BLaER1 (cell line): ENCODE results near the gene ELMO1.

Experiments used
- H3K27ac ChIP-seq: shearing (Covaris generic); formaldehyde crosslinking; 2 replicates; pipeline ENCODE4 v1.8.1; 2022
- H3K27me3 ChIP-seq: shearing (Covaris generic); formaldehyde crosslinking; 2 replicates; pipeline ENCODE4 v1.8.1; 2022
- H3K36me3 ChIP-seq: shearing (Covaris generic); formaldehyde crosslinking; 2 replicates; pipeline ENCODE4 v1.8.1; 2022
- H3K4me1 ChIP-seq: shearing (Covaris generic); formaldehyde crosslinking; 2 replicates; pipeline ENCODE4 v1.8.1; 2022
- H3K4me2 ChIP-seq: shearing (Covaris generic); formaldehyde crosslinking; 2 replicates; pipeline ENCODE4 v1.8.1; 2022
- H3K4me3 ChIP-seq: shearing (Covaris generic); formaldehyde crosslinking; 2 replicates; pipeline ENCODE4 v1.8.1; 2022
- H3K9ac ChIP-seq: shearing (Covaris generic); formaldehyde crosslinking; 2 replicates; pipeline ENCODE4 v1.8.1; 2022
- H3K9me3 ChIP-seq: shearing (Covaris generic); formaldehyde crosslinking; 2 replicates; pipeline ENCODE4 v1.8.1; 2022
- H4K20me1 ChIP-seq: shearing (Covaris generic); formaldehyde crosslinking; 2 replicates; pipeline ENCODE4 v1.8.1; 2022
- Cebpa-rat ChIP-seq: shearing (Covaris generic); IDR thresholded peaks from 2 replicates; pipeline ENCODE4 v1.8.1; 2022

The ELMO1 gene

GRCh38 chr7:37425498-37425897, 23.2 kb downstream of the ELMO1 start:
- H3K27me3 ChIP-seq = no peaks in the 10 kb centered on the region
- H3K27ac ChIP-seq = no peak overlapping the region
- H3K4me3 ChIP-seq = no peak overlapping the region
- H3K9me3 ChIP-seq = no peaks in the 10 kb centered on the region
- H3K9ac ChIP-seq = no peak overlapping the region
- 0 out of 2 replicates have a peak, but pooled peaks cover 11% of the 10 kb centered on the region for H3K36me3 ChIP-seq
- no peak overlapping the region for H3K4me2 ChIP-seq
- no peaks in the 10 kb centered on the region for H3K4me1 ChIP-seq
- TF ChIP-seq Cebpa-rat = no peak
- no peaks in the 10 kb centered on the region for H4K20me1 ChIP-seq

GRCh38 chr7:37424995-37425394, 23.7 kb downstream of the ELMO1 start:
- Histone ChIP-seq H3K4me3 (no peak overlapping the region), H3K36me3 (0 out of 2 replicates have a peak, but pooled peaks cover 11% of the 10 kb centered on the region), H4K20me1 (no peaks in the 10 kb centered on the region; the same call in 1 of the 2 replicates), H3K27me3 (no peaks in the 10 kb centered on the region), H3K27ac (no peak overlapping the region), H3K9ac (no peak overlapping the region), H3K4me2 (no peak overlapping the region), H3K9me3 (no peaks in the 10 kb centered on the region), H3K4me1 (no peaks in the 10 kb centered on the region)
- no peak for TF ChIP-seq Cebpa-rat

GRCh38 chr7:37424521-37424920, 24.1 kb downstream of the ELMO1 start:
- Histone ChIP-seq H3K9ac (no peak overlapping the region), H4K20me1 (no peaks in the 10 kb centered on the region; the same call in 1 of the 2 replicates), H3K4me1 (no peaks in the 10 kb centered on the region), H3K27me3 (no peaks in the 10 kb centered on the region), H3K36me3 (0 out of 2 replicates have a peak, but pooled peaks cover 11% of the 10 kb centered on the region), H3K4me3 (no peak overlapping the region), H3K27ac (no peak overlapping the region), H3K4me2 (no peak overlapping the region), H3K9me3 (no peaks in the 10 kb centered on the region)
- no peak for TF ChIP-seq Cebpa-rat

GRCh38 chr7:37421861-37422500, 26.7 kb downstream of the ELMO1 start:
- no peak overlapping the region for H3K4me2 ChIP-seq
- no peaks in the 10 kb centered on the region for H3K27me3 ChIP-seq
- no peaks in the 10 kb centered on the region for H3K36me3 ChIP-seq
- H3K27ac ChIP-seq = no peak overlapping the region
- H3K9me3 ChIP-seq = no peaks in the 10 kb centered on the region
- no peaks in the 10 kb centered on the region; the same call in 1 of the 2 replicates for H4K20me1 ChIP-seq
- H3K4me1 ChIP-seq = no peaks in the 10 kb centered on the region
- no peak overlapping the region for H3K9ac ChIP-seq
- TF ChIP-seq Cebpa-rat = no peak
- no peak overlapping the region for H3K4me3 ChIP-seq

- Histone ChIP-seq H3K27me3 (no peaks in the 10 kb centered on the region), H3K27ac (no peak overlapping the region), H3K4me2 (no peak overlapping the region), H4K20me1 (no peaks in the 10 kb centered on the region; the same call in 1 of the 2 replicates), H3K9ac (no peak overlapping the region), H3K9me3 (no peaks in the 10 kb centered on the region), H3K36me3 (no peaks in the 10 kb centered on the region), H3K4me3 (no peak overlapping the region), H3K4me1 (no peaks in the 10 kb centered on the region)
- no peak for TF ChIP-seq Cebpa-rat
Measured at GRCh38 chr7:37420946-37421695, 27.5 kb downstream of the ELMO1 start.

GRCh38 chr7:37419496-37419895, 29.2 kb downstream of the ELMO1 start:
- H3K36me3 ChIP-seq = no peaks in the 10 kb centered on the region
- no peak overlapping the region for H3K4me3 ChIP-seq
- no peak for TF ChIP-seq Cebpa-rat
- H3K9me3 ChIP-seq = no peaks in the 10 kb centered on the region
- no peaks in the 10 kb centered on the region; the same call in 1 of the 2 replicates for H4K20me1 ChIP-seq
- no peak overlapping the region for H3K9ac ChIP-seq
- H3K27me3 ChIP-seq = no peaks in the 10 kb centered on the region
- no peaks in the 10 kb centered on the region for H3K4me1 ChIP-seq
- H3K27ac ChIP-seq = no peak overlapping the region
- no peak overlapping the region for H3K4me2 ChIP-seq

GRCh38 chr7:37418381-37418780, 30.3 kb downstream of the ELMO1 start:
- no peaks in the 10 kb centered on the region; the same call in 1 of the 2 replicates for H4K20me1 ChIP-seq
- H3K4me1 ChIP-seq = no peaks in the 10 kb centered on the region
- no peaks in the 10 kb centered on the region for H3K27me3 ChIP-seq
- no peak overlapping the region for H3K4me3 ChIP-seq
- H3K4me2 ChIP-seq = no peak overlapping the region
- TF ChIP-seq Cebpa-rat = no peak
- no peak overlapping the region for H3K9ac ChIP-seq
- H3K9me3 ChIP-seq = no peaks in the 10 kb centered on the region
- no peak overlapping the region for H3K27ac ChIP-seq
- H3K36me3 ChIP-seq = no peaks in the 10 kb centered on the region

- Histone ChIP-seq H3K9me3 (no peaks in the 10 kb centered on the region), H3K4me3 (no peak overlapping the region), H3K4me2 (no peak overlapping the region), H3K4me1 (no peaks in the 10 kb centered on the region), H3K27ac (no peak overlapping the region), H3K9ac (no peak overlapping the region), H4K20me1 (no peaks in the 10 kb centered on the region; the same call in 1 of the 2 replicates), H3K27me3 (no peaks in the 10 kb centered on the region), H3K36me3 (no peaks in the 10 kb centered on the region)
- no peak for TF ChIP-seq Cebpa-rat
Measured at GRCh38 chr7:37417107-37417474, 31.6 kb downstream of the ELMO1 start.

- H4K20me1 ChIP-seq = no peaks in the 10 kb centered on the region; the same call in 1 of the 2 replicates
- H3K4me3 ChIP-seq = no peak overlapping the region
- no peak overlapping the region for H3K27ac ChIP-seq
- no peaks in the 10 kb centered on the region for H3K4me1 ChIP-seq
- no peaks in the 10 kb centered on the region for H3K36me3 ChIP-seq
- no peak overlapping the region for H3K4me2 ChIP-seq
- no peak for TF ChIP-seq Cebpa-rat
- H3K9ac ChIP-seq = no peak overlapping the region
- H3K9me3 ChIP-seq = no peaks in the 10 kb centered on the region
- no peaks in the 10 kb centered on the region for H3K27me3 ChIP-seq
Measured at GRCh38 chr7:37416378-37417106, 32.1 kb downstream of the ELMO1 start.

GRCh38 chr7:37415629-37416028, 33.0 kb downstream of the ELMO1 start:
- H3K9ac ChIP-seq = no peak overlapping the region
- peaks cover 5% of the 10 kb centered on the region; the same call in 1 of the 2 replicates for H3K4me1 ChIP-seq
- no peak overlapping the region for H3K4me3 ChIP-seq
- no peak for TF ChIP-seq Cebpa-rat
- H3K36me3 ChIP-seq = no peaks in the 10 kb centered on the region
- H3K27ac ChIP-seq = no peak overlapping the region
- no peaks in the 10 kb centered on the region; the same call in 1 of the 2 replicates for H4K20me1 ChIP-seq
- no peaks in the 10 kb centered on the region for H3K27me3 ChIP-seq
- H3K4me2 ChIP-seq = no peak overlapping the region
- H3K9me3 ChIP-seq = no peaks in the 10 kb centered on the region
